GM19238 (cell line): ENCODE measurements around the gene SNX12.
"Not testable (repeated sequence)": the region's sequence is repeated elsewhere in the genome, so short reads cannot be mapped to it uniquely, and the experiment has no call there.

Experiments used
- DNase-seq: peaks from one replicate; pipeline ENCODE4 v3.0.0; 2011; ENCODE audit warnings: low spot score; ENCODE audit not compliant: insufficient read length

SNX12 gene

DNA sequence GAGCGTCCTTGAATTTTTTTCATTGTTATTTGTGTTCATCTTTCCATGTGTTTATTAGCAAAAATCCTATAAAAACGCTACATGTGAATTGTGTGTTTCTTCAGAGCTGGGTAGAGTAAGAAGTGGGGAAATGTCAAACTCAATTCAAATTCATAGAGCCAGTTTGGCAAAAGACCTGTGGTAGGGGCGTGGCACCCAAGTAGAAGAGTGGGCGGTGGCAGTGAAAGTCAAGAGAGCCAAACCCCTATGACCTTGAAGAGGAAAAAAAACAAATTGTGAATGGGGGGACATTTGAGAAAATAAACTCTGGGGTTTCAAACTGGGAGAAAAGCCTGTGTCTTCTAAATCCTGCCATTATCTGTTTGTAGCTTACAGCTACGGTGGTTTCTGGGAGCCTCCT, 23.1 kb upstream of the SNX12 start:
- DNase-seq, result no peak

- DNase-seq, result no peak
Measured at GRCh38 chrX:71085900-71086299, 17.8 kb upstream of the SNX12 start.

DNA sequence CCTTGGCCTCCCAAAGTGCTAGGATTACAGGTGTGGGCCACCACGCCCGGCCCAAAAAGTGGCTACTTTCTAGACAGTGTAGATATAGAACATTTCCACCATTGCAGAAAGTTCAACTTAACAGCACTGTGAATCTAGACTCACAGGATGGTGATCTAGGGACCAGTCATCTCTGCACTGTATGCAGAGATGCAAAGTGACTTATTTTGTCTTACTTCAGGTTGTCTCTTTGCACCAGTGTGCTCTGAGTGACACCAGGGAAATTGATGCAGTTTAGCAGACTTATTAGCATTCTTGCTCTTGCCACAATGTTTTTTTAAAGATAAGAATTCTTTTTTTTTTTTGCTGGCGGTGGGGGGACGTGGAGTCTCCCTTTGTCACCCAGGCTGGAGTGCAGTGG, 14.7 kb upstream of the SNX12 start:
- DNase-seq, result no peak

DNA sequence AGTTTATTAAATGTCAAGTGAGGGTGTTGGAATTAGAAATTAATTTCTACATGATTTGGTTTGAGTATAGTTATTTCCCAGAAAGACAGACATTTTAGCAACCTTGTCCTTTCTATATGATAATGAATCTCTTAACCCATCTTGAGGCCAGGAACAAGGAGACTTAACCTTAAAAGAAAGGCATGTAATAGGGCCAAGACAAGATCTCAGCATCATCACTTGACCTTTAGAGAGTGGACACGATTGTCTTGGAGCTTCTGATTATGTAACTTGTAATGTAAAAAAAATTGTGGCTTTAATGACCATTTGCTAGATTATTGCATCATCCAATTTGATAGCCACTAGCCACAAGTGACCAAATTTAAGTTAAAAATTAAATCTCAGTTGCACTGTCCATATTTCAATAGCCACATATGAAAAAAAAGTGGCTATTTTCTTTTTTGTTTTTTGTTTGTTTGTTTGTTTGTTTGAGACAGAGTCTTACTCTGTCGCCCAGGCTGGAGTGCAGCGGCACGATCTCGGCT, 14.1 kb upstream of the SNX12 start:
- no peak for DNase-seq

GRCh38 chrX:71081330-71082123, 13.4 kb upstream of the SNX12 start:
- DNase-seq, result no peak

DNA sequence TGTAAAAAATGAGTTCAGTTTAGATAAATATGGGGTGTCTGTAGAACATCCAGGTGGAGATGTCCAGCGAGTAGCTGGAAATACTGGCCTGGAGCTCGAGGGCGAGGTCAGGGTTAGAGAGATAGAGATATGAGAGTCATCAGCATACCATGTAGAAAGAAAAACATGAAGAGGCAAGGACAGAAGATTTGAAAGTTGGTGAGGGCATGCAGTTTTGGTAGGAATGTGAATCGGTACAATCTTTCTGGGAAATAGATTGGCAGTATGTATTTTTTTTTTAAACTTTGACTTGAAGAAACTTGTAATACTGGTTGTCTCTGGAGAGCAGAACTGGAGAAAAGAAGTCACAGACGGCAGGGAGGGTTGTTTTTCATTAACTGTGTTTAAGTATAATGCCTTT, 2.4 kb upstream of the SNX12 start:
- no peak for DNase-seq

DNA sequence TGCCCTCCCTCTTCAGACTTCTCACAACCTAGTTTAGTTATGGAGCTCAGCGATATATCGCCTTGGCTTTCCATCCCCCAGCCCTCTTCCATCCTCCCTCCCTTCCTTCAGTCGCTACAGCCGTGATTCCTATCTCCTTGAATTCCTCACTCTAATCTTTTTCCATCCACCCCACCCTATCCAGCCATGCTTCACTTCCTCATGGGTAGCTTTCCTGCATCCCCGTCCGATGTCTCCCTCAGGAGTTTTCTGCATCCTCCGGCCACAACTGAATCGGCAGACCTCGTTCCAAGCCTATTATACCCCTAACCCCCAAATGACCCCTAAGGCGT, 456 bp downstream of the SNX12 start:
- no peak for DNase-seq

DNA sequence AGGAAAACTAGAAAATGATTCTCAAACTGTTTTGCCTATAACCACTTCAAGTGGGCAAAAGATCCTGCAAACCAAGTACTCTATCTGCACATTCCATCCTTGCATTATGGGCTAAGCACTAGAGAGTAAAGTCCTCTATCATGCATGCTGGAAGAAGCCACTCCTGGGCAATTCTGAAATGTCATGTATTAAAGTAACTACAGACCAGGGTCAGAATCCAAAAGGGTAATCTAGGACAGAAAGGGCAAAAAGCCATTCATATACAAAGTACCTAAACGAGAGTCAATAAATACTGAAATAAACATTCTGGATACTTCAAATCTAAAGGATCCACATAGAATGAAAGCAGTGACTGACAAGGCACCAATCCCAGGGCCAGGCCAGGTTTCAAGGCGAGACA, 1.0 kb downstream of the SNX12 start:
- no peak for DNase-seq

DNA sequence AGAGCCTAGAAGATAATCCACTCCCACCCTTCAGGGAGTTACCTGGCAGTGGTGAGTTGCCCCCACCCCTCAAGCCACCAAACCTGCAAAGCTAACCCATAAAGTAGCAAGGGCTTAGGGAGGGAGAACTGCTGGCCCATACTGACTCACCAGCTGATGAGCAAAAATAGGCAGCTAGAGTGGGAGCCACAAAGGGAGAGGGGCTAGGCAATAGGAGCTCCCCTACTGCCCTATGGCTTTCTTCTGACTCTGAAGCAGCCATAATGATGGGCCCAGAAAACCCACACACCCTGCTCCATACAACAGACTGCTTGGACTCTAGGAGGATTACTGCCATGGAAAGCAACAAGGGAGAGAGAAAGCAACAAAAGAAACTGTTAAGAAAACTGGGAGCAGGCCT, 8.0 kb downstream of the SNX12 start:
- no peak for DNase-seq

- no peak for DNase-seq
Measured at GRCh38 chrX:71057848-71058530, 10.1 kb downstream of the SNX12 start.

- no peak for DNase-seq
Measured at GRCh38 chrX:71056867-71057266, 11.3 kb downstream of the SNX12 start.

GRCh38 chrX:71053217-71053621, 14.9 kb downstream of the SNX12 start:
- peak; percentile 24 for DNase-seq

- DNase-seq, result no peak
Measured at GRCh38 chrX:71052721-71053120, 15.4 kb downstream of the SNX12 start.

GRCh38 chrX:71047891-71048290, 20.2 kb downstream of the SNX12 start:
- not testable (repeated sequence) for DNase-seq

- no peak for DNase-seq
Measured at GRCh38 chrX:71017396-71017939, 50.7 kb downstream of the SNX12 start.
